ENCODE data around the gene TMEFF1.
A peak's percentile ranks its signal among the peaks of the same experiment; 100 is the strongest.
"Not testable (repeated sequence)": the region's sequence is repeated elsewhere in the genome, so short reads cannot be mapped to it uniquely, and the experiment has no call there.

TMEFF1 gene

GRCh38 chr9:100428871-100429654 is 43.9 kb upstream of the TMEFF1 start:
- POLR2A ChIA-PET = no interaction called here
- CTCF ChIA-PET = interaction anchor here (0.6 to 0.7 kb wide), 4 partner anchors 13 to 1046 kb away, joined by 3 to 5 read pairs (median 4); no protein-coding TSS in a partner anchor
- no peak for TF ChIP-seq FOXK2 (IDR thresholded peaks at IDR 0.05)
- TF ChIP-seq ZNF384 (IDR thresholded peaks at IDR 0.05) = no peak
- no peak for TF ChIP-seq HDGF (IDR thresholded peaks at IDR 0.05; ENCODE audit: borderline replicate concordance)
- no peak for TF ChIP-seq LEF1 (IDR thresholded peaks at IDR 0.05; ENCODE audit: borderline replicate concordance)
- TF ChIP-seq SUZ12 (IDR thresholded peaks at IDR 0.05) = no peak
- DNase-seq (ENCODE audit: extremely low spot score) = peak; percentile 15

- ChIA-PET POLR2A (no interaction called here), CTCF (no interaction called here)
- DNase-seq (ENCODE audit: extremely low spot score) = no peak
- TF ChIP-seq SUZ12 (IDR thresholded peaks at IDR 0.05) = no peak
- no peak for TF ChIP-seq CTBP1 (IDR thresholded peaks at IDR 0.05; ENCODE audit: borderline replicate concordance)
Observed at GRCh38 chr9:100430286-100430940, 42.5 kb upstream of the TMEFF1 start.

GRCh38 chr9:100431886-100432285 is 41.1 kb upstream of the TMEFF1 start:
- CTCF ChIA-PET = no interaction called here
- TF ChIP-seq NFRKB (IDR thresholded peaks at IDR 0.05) (no peak), ELF4 (IDR thresholded peaks at IDR 0.05) (no peak), L3MBTL2 (conservative IDR thresholded peaks at IDR 0.05) (no peak), CTBP1 (IDR thresholded peaks at IDR 0.05; ENCODE audit: borderline replicate concordance) (no peak), FOXA1 (IDR thresholded peaks at IDR 0.05) (no peak), BHLHE40 (IDR thresholded peaks at IDR 0.05; ENCODE audit: borderline replicate concordance) (no peak)
- TF ChIP-seq, protein P1, sequence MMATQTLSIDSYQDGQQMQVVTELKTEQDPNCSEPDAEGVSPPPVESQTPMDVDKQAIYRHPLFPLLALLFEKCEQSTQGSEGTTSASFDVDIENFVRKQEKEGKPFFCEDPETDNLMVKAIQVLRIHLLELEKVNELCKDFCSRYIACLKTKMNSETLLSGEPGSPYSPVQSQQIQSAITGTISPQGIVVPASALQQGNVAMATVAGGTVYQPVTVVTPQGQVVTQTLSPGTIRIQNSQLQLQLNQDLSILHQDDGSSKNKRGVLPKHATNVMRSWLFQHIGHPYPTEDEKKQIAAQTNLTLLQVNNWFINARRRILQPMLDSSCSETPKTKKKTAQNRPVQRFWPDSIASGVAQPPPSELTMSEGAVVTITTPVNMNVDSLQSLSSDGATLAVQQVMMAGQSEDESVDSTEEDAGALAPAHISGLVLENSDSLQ (IDR thresholded peaks at IDR 0.05) = no peak

DNA sequence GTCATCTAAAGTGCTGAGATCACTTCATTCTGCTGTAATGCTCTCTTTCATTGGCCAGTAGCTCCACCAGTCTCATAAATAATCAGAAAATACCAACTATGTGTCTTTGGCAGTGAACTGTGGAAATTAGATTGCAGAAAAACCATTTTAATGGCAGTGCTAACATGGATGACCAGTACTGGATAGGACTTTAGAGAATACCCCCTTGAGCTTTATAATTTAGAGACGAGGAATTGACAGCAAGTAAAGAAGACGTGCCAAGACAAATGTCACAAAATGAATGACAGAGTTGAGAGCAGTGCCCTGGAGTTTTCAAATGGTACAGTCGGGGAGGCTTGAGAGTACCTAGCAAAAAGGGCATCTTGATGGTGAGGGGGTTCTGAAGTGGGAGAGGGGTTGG is 40.2 kb upstream of the TMEFF1 start:
- TF ChIP-seq ARNT (IDR thresholded peaks at IDR 0.05) = no peak
- no peak for TF ChIP-seq ZNF384 (IDR thresholded peaks at IDR 0.05)
- no peak for TF ChIP-seq TARDBP (IDR thresholded peaks at IDR 0.05)
- TF ChIP-seq BHLHE40 (IDR thresholded peaks at IDR 0.05; ENCODE audit: borderline replicate concordance) = no peak
- TF ChIP-seq SP1 (IDR thresholded peaks at IDR 0.05) = no peak
- CTCF ChIA-PET = interaction anchor here (1.2 kb wide), 1 partner anchor 15 kb away, joined by 3 read pairs; no protein-coding TSS in a partner anchor

More at GRCh38 chr9:100431886-100432285, 41.1 kb upstream of the TMEFF1 start:
- no peak for DNase-seq (ENCODE audit: extremely low spot score)
- POLR2A ChIA-PET = no interaction called here

DNA sequence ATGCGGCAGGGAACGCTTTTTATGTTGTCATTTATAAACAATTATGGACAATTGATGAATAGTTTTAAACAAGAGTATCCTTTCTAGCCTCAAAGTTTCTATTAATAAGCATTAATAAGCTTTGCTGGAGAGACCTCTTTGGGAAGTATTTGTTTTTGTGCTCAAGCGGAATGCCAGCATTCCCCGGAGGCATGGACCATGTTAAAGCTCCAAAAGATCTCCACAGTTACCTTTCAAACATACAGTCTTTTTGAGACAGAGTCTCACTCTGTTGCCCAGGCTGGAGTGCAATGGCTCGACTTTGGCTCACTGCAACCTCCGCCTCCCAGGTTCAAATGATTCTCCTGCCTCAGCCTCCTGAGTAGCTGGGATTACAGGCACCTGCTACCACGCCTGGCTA is 36.4 kb upstream of the TMEFF1 start:
- TF ChIP-seq FOXA1 (IDR thresholded peaks at IDR 0.05) = no peak
- TF ChIP-seq SP1 (IDR thresholded peaks at IDR 0.05) = no peak
- no peak for TF ChIP-seq NFRKB (IDR thresholded peaks at IDR 0.05)
- no peak for TF ChIP-seq CTBP1 (IDR thresholded peaks at IDR 0.05; ENCODE audit: borderline replicate concordance)
- no peak for TF ChIP-seq FOXM1 (IDR thresholded peaks at IDR 0.05; ENCODE audit: borderline replicate concordance)
- no peak for TF ChIP-seq TARDBP (IDR thresholded peaks at IDR 0.05)
- ChIA-PET CTCF (no interaction called here), POLR2A (interaction anchor here (1.8 kb wide), 1 partner anchor 10 kb away, joined by 4 read pairs; no protein-coding TSS in a partner anchor)
- DNase-seq (ENCODE audit: extremely low spot score) = no peak

More for the DNA sequence above, 40.2 kb upstream of the TMEFF1 start:
- no peak for DNase-seq (ENCODE audit: extremely low spot score)
- POLR2A ChIA-PET = no interaction called here

DNA sequence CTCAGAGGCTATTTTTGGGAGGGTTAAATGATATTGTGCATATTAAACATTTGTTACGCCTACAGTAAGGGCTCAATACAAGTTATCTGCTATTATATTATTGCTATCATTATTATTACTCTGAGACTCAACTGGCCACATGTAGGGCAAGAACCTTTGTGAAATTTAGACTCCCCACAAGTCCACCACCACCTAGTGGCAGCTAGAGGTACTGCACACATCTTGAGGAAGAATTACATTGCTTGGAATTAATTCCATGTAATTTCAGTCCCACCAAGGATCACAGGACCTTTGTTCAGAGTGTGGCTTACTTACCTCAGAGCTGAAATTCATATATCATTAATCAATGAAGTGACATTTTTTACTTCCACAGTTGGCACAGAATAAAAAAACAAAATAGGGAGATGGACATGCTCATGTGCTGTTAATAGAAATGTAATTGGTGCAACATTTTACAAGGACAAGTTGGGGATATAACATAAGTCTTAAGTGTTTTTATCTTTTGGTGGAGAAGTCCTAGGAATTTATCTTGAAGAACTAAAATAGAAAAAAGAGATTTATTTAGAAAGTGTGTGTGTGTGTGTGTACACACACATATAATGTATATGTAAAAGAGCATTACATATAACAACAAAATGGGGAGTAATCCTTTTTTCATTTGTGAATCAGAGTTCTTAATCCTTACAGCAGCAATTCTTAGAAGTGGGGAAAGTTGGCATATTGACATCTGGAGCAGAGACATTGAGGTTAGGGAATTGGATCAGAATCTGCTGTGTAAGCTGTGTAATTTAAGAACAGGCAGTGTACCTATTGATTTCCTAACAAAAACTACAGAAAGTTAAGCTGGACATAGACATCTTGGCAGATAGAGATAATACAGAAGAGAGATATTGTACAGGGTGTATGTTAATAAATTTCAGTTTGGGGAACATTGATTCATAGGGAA is 34.8 kb upstream of the TMEFF1 start:
- ChIA-PET POLR2A (no interaction called here), CTCF (interaction anchor here (0.5 to 1.4 kb wide), 6 partner anchors 12 to 158 kb away, joined by 3 read pairs; no protein-coding TSS in a partner anchor)
- peak; percentile 74 for DNase-seq (ENCODE audit: extremely low spot score)
- TF ChIP-seq FOXM1 (IDR thresholded peaks at IDR 0.05; ENCODE audit: borderline replicate concordance) (no peak), ZNF384 (IDR thresholded peaks at IDR 0.05) (no peak), ARNT (IDR thresholded peaks at IDR 0.05) (no peak), NFRKB (IDR thresholded peaks at IDR 0.05) (no peak), SUZ12 (IDR thresholded peaks at IDR 0.05) (no peak), ELF4 (IDR thresholded peaks at IDR 0.05) (no peak)
- TF ChIP-seq, protein P1 (IDR thresholded peaks at IDR 0.05) = no peak

- ChIA-PET POLR2A (no interaction called here), CTCF (no interaction called here)
- TF ChIP-seq BHLHE40 (IDR thresholded peaks at IDR 0.05; ENCODE audit: borderline replicate concordance) = no peak
- no peak for TF ChIP-seq ELF4 (IDR thresholded peaks at IDR 0.05)
- no peak for TF ChIP-seq FOXK2 (IDR thresholded peaks at IDR 0.05)
- no peak for TF ChIP-seq HDGF (IDR thresholded peaks at IDR 0.05; ENCODE audit: borderline replicate concordance)
- TF ChIP-seq LEF1 (IDR thresholded peaks at IDR 0.05; ENCODE audit: borderline replicate concordance) = no peak
- TF ChIP-seq FOXM1 (IDR thresholded peaks at IDR 0.05; ENCODE audit: borderline replicate concordance) = no peak
- no peak for TF ChIP-seq L3MBTL2 (conservative IDR thresholded peaks at IDR 0.05)
- no peak for TF ChIP-seq FOXA1 (IDR thresholded peaks at IDR 0.05)
- no peak for TF ChIP-seq TARDBP (IDR thresholded peaks at IDR 0.05)
- TF ChIP-seq NFRKB (IDR thresholded peaks at IDR 0.05) = no peak
- TF ChIP-seq ZNF384 (IDR thresholded peaks at IDR 0.05) = no peak
- TF ChIP-seq, protein P1 (IDR thresholded peaks at IDR 0.05) = no peak
- no peak for TF ChIP-seq ARNT (IDR thresholded peaks at IDR 0.05)
- TF ChIP-seq CTBP1 (IDR thresholded peaks at IDR 0.05; ENCODE audit: borderline replicate concordance) = no peak
- no peak for TF ChIP-seq SP1 (IDR thresholded peaks at IDR 0.05)
- no peak for DNase-seq (ENCODE audit: extremely low spot score)
Observed at GRCh38 chr9:100440071-100440470, 32.9 kb upstream of the TMEFF1 start.

GRCh38 chr9:100440487-100440886 is 32.5 kb upstream of the TMEFF1 start:
- DNase-seq (ENCODE audit: extremely low spot score); POLR2A ChIA-PET: not testable (repeated sequence)
- CTCF ChIA-PET = interaction anchor here (0.7 kb wide), 1 partner anchor 122 kb away, joined by 3 read pairs; no protein-coding TSS in a partner anchor

Data from HEK293T (cell line).